ENCODE results near the gene SDK1. TPM values are rescaled to one million over a fixed set of nuclear protein-coding genes. Genes with fewer than 3 reads are reported as not detected.

Gene SDK1
- total and polyA plus RNA-seq, 10 of the 15 experiments (the other 5 are each of a cell fraction or from before 2014, with no cell fraction given) = 0.14 to 0.33 TPM; not detected in 8

- no peak for TF ChIP-seq CUX1 (IDR thresholded peaks at IDR 0.05; ENCODE audit: insufficient replicate concordance, low read depth, low read length)
- no peak for TF ChIP-seq CBX3 (IDR thresholded peaks at IDR 0.05; ENCODE audit: borderline replicate concordance, low read depth)
- TF ChIP-seq GABPA (IDR thresholded peaks at IDR 0.05; ENCODE audit: low read depth) = no peak
- no peak for TF ChIP-seq HCFC1 (IDR thresholded peaks at IDR 0.05; ENCODE audit: low read length)
- TF ChIP-seq MXI1 (IDR thresholded peaks at IDR 0.05; ENCODE audit: low read depth, low read length) = no peak
- TF ChIP-seq HDAC2 (IDR thresholded peaks at IDR 0.05) = no peak
- TF ChIP-seq CTCF (IDR thresholded peaks at IDR 0.05 in 2 of 3, conservative IDR thresholded peaks at IDR 0.05 in 1 of 3; ENCODE audit: control insufficient read depth in 2 of 3, extremely low read depth in 1 of 3, insufficient read depth in 1 of 3, low read depth in 3 of 3, low read length in 3 of 3) = no peak
- no peak for TF ChIP-seq KDM1A (IDR thresholded peaks at IDR 0.05; ENCODE audit: borderline replicate concordance)
- no peak for TF ChIP-seq PKNOX1 (IDR thresholded peaks at IDR 0.05)
- TF ChIP-seq SMC3 (IDR thresholded peaks at IDR 0.05; ENCODE audit: borderline replicate concordance, low read length) = no peak
- TF ChIP-seq E2F4 (IDR thresholded peaks at IDR 0.05; ENCODE audit: low read depth, low read length) = no peak
- TF ChIP-seq LARP7 (IDR thresholded peaks at IDR 0.05) = no peak
Observed at GRCh38 chr7:4269086-4269485, 968.0 kb downstream of the SDK1 start (continued).

All from GM12878 (cell line).